ENCODE data around the gene SLC8B1.

DNA sequence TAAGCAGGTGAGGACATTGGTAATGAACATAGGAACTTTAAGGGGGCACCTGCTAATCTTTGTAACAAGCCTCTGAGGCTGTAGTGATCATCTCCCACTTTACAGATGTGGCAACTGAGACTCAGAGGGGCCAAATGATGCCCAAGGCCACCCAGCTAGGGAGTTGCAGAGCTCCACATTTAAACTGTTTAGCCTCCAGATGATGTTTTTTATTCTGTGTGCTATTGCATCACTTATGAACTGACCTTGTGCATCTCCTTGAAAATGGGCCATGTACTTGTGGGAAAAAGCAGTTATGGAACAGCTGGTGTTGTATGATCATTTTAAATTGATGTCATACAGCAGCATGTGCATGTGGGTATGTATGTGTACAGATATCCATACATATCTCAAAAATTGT is 72.2 kb downstream of the SLC8B1 start:
- TF ChIP-seq EZH2 (IDR thresholded peaks at IDR 0.05; ENCODE audit: low read length, unreplicated experiment) = no peak
- TF ChIP-seq, protein P1, sequence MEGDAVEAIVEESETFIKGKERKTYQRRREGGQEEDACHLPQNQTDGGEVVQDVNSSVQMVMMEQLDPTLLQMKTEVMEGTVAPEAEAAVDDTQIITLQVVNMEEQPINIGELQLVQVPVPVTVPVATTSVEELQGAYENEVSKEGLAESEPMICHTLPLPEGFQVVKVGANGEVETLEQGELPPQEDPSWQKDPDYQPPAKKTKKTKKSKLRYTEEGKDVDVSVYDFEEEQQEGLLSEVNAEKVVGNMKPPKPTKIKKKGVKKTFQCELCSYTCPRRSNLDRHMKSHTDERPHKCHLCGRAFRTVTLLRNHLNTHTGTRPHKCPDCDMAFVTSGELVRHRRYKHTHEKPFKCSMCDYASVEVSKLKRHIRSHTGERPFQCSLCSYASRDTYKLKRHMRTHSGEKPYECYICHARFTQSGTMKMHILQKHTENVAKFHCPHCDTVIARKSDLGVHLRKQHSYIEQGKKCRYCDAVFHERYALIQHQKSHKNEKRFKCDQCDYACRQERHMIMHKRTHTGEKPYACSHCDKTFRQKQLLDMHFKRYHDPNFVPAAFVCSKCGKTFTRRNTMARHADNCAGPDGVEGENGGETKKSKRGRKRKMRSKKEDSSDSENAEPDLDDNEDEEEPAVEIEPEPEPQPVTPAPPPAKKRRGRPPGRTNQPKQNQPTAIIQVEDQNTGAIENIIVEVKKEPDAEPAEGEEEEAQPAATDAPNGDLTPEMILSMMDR (conservative IDR thresholded peaks at IDR 0.05; ENCODE audit: low read depth, low read length) = no peak
- no peak for TF ChIP-seq EZH2phosphoT487 (IDR thresholded peaks at IDR 0.05; ENCODE audit: borderline replicate concordance, low read length)
